Upper lobe of left lung (tissue), 4 donors: ENCODE data around the gene WRNIP1.

ENCODE experiments used
- CTCF ChIP-seq, 6 experiments: fragments of 450-650 bp in 4 of 6; fragments of 200-600 bp in 2 of 6; sonication (generic) in 2 of 6; IDR thresholded peaks; one replicate each; pipeline ENCODE4 v1.5.1; 2016 to 2019; ENCODE audit warnings: antibody characterized with exemption in 6 of 6
- POLR2A ChIP-seq, 4 donors: fragments of 450-650 bp; IDR thresholded peaks; one replicate each; pipeline ENCODE4 v1.5.1; 2016 to 2017; ENCODE audit warnings: antibody characterized with exemption in 4 of 4, mild to moderate bottlenecking in 2 of 4

GRCh38 chr6:2734488-2735166 lies 30.6 kb upstream of the WRNIP1 start:
- TF ChIP-seq CTCF (IDR thresholded peaks at IDR 0.05): no peak
- no peak for TF ChIP-seq POLR2A (IDR thresholded peaks at IDR 0.05)
